Prostate gland (tissue), 2 donors: Measurements from ENCODE around the gene CEMIP. TPM values are rescaled to one million over a fixed set of nuclear protein-coding genes. Genes with fewer than 3 reads are reported as not detected.

Experiments
- DNase-seq: peaks from one replicate; pipeline ENCODE4 v3.0.0-alpha.2; 2019; ENCODE audit warnings: low spot score
- H3K27ac ChIP-seq, 2 donors: fragments of 200-600 bp; sonication (generic); 2 replicates each; pipeline ENCODE4 v1.5.1; 2017 to 2019
- H3K27me3 ChIP-seq: fragments of 200-600 bp; sonication (generic); replicated peaks from 2 replicates; pipeline ENCODE4 v1.5.1; 2019; ENCODE audit not compliant: insufficient read depth
- H3K36me3 ChIP-seq, 2 donors: fragments of 200-600 bp; sonication (generic); 1 replicate in 1 of 2; 2 replicates in 1 of 2; pipeline versions ENCODE4 v1.5.1 to v1.8.1; 2017 to 2019
- H3K4me1 ChIP-seq: fragments of 200-600 bp; sonication (generic); replicated peaks from 2 replicates; pipeline ENCODE4 v1.5.1; 2019
- H3K4me3 ChIP-seq, 2 donors: fragments of 200-600 bp; sonication (generic); 2 replicates each; pipeline ENCODE4 v1.5.1; 2017 to 2019
- H3K9me3 ChIP-seq: fragments of 200-600 bp; sonication (generic); 2 replicates; pipeline ENCODE4 v1.5.1; 2017
- POLR2A ChIP-seq: fragments of 450-650 bp; IDR thresholded peaks from one replicate; pipeline ENCODE4 v1.6.1; 2016; ENCODE audit warnings: antibody characterized with exemption, mild to moderate bottlenecking
- POLR2AphosphoS5 ChIP-seq: sonication (generic); formaldehyde crosslinking; IDR thresholded peaks from one replicate; pipeline ENCODE4 v1.6.1; 2017; ENCODE audit warnings: antibody characterized with exemption
- WGBS: methylation state at CpG from one replicate; pipeline ENCODE4 v1.1.5; 2018; 5-methylcytosine and 5-hydroxymethylcytosine counted together
- intact Hi-C: fragments of 100-400 bp; cut with DNase I; formaldehyde crosslinking; loops from one replicate; pipeline ENCODE4 v1.14.2; 2022
- total RNA-seq, 2 donors: library from RNA; depleted of rRNA; stranded (reverse); fragments of >200 nt; gene quantifications; one replicate each; pipeline ENCODE4 v1.1.0, GENCODE V29; 2016
- TF ChIP-seq, protein P1 (sequence below), 4 experiments: fragments of 200-600 bp in 2 of 4; fragments of 450-650 bp in 2 of 4; sonication (generic) in 2 of 4; IDR thresholded peaks; 1 replicate in 3 of 4; 2 replicates in 1 of 4; pipeline ENCODE4 v1.5.1; 2016 to 2019; ENCODE audit warnings: antibody characterized with exemption in 4 of 4, mild to moderate bottlenecking in 2 of 4, moderate library complexity in 2 of 4

Gene CEMIP
- total RNA-seq, 2 donors from 2014 or later: 1.6 to 13.5 TPM

DNA sequence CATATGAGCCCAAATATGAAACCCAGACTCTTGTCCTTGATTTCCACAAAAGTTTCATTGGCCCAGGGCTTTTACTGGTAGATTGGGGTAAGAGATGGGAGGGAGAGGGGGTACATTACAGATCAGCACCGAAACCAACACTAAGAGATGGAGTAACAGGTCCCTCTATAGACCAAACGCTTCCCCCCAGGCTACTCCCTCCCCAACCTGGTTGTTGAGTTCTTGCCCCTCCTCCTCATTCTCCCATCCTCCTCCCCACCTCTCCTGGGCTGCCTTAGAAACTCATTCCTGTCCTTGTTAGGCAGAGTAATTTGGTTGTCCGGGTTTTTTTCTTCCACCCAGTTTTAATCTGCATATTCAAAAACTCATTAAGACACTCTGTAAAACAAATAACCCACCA lies 136.3 kb downstream of the CEMIP start:
- intact Hi-C loops: no loop called here
- no peak for DNase-seq
- 70% methylated on average over 3 of the region's 3 CpGs for WGBS

DNA sequence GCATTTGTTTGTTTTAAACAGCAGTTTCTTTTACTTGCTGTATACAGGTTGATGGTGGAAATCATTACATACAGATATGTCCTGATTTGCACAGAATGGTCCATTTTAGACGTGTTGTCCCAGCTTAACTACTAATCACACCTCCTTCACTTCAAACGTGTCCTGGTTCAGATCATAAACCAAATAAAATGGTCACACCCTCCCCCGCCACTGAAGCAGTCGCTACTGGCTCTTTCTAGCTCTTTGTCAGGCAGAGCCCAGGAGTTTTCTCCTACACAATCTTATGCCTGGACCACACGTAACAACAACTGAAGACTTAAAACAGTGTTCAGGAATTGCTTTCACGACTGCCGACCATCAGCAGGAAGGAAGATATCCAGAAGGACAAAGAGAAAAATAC lies 136.9 kb downstream of the CEMIP start:
- TF ChIP-seq POLR2A: no peak
- TF ChIP-seq, protein P1, sequence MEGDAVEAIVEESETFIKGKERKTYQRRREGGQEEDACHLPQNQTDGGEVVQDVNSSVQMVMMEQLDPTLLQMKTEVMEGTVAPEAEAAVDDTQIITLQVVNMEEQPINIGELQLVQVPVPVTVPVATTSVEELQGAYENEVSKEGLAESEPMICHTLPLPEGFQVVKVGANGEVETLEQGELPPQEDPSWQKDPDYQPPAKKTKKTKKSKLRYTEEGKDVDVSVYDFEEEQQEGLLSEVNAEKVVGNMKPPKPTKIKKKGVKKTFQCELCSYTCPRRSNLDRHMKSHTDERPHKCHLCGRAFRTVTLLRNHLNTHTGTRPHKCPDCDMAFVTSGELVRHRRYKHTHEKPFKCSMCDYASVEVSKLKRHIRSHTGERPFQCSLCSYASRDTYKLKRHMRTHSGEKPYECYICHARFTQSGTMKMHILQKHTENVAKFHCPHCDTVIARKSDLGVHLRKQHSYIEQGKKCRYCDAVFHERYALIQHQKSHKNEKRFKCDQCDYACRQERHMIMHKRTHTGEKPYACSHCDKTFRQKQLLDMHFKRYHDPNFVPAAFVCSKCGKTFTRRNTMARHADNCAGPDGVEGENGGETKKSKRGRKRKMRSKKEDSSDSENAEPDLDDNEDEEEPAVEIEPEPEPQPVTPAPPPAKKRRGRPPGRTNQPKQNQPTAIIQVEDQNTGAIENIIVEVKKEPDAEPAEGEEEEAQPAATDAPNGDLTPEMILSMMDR (IDR thresholded peaks at IDR 0.05): no peak
- no peak for TF ChIP-seq POLR2AphosphoS5
- Histone ChIP-seq H3K4me1 (peaks cover 11% of the 10 kb centered on the region), H3K4me3 (no peak overlapping the region), H3K27ac (no peak overlapping the region), H3K9me3 (no peaks in the 10 kb centered on the region), H3K36me3 (no peaks in the 10 kb centered on the region), H3K27me3 (no peaks in the 10 kb centered on the region)
- no peak for DNase-seq
- intact Hi-C loops: no loop called here
- 61% methylated on average over 7 of the region's 7 CpGs for WGBS

More for the DNA sequence above, 136.3 kb downstream of the CEMIP start:
- Histone ChIP-seq H3K4me3 (no peak overlapping the region), H3K36me3 (no peaks in the 10 kb centered on the region), H3K4me1 (peaks cover 11% of the 10 kb centered on the region), H3K9me3 (no peaks in the 10 kb centered on the region), H3K27ac (no peak overlapping the region), H3K27me3 (no peaks in the 10 kb centered on the region)
- no peak for TF ChIP-seq POLR2AphosphoS5

DNA sequence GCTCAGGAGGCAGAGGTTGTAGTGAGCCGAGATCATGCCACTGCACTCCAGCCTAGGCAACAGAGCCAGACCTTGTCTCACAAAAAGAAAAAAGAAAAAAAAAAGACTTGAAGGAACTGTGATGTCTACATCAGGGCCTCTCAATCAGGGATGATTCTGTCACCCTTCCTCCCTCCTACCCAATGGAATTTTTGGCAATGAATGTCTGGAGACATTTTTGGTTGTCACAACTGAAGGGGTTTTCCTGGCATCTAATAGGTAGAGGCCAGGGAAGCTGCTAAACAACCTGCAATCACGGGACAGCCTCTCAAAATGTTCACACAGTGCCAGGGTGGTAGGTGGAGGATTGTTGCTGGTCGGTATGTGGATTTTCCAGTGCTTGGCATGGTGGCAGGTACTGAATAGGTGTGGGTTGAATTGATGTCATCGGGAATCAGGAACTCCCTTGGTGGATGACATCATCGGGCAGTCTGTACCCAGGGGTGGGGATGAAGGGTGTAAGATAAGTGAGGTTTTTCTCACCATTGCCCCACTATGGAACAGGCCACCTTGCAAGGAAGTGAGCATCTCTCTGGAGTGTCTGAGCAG lies 139.1 kb downstream of the CEMIP start:
- Histone ChIP-seq H3K4me1 (peaks cover 5% of the 10 kb centered on the region), H3K9me3 (no peaks in the 10 kb centered on the region), H3K36me3 (no peaks in the 10 kb centered on the region), H3K27ac (no peak overlapping the region), H3K27me3 (no peaks in the 10 kb centered on the region), H3K4me3 (no peak overlapping the region)
- TF ChIP-seq, protein P1 (IDR thresholded peaks at IDR 0.05): no peak
- TF ChIP-seq POLR2AphosphoS5: no peak
- no peak for TF ChIP-seq POLR2A
- WGBS: 90% methylated on average over 5 of the region's 5 CpGs
- intact Hi-C loops: no loop called here
- DNase-seq: no peak

DNA sequence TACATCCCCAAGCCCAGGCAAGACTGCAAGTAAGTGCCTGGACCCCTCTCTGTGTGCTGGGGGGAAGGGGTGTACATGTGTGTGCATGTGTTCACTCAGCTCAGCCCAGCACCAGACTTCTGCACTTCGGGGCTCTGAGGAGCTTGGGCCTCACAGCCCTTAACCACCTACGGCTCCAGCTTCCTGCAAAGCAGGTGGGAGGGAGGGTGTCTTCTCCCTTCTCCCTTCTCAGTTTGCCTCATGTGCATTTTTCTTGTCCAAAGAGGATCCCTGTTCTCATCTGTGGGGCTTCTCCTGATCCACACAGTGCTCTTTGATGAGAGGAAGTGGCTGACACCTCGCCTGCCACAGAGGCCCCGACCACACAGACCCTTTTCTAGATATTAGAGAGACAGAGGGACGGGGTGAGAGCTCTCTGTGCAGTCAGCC lies 141.1 kb downstream of the CEMIP start:
- no peaks in the 10 kb centered on the region for H3K36me3 ChIP-seq
- no peak overlapping the region for H3K27ac ChIP-seq
- intact Hi-C loops: no loop called here
- WGBS: 85% methylated on average over 5 of the region's 5 CpGs
- no peaks in the 10 kb centered on the region for H3K9me3 ChIP-seq
- no peak overlapping the region for H3K4me3 ChIP-seq
- no peaks in the 10 kb centered on the region for H3K27me3 ChIP-seq
- H3K4me1 ChIP-seq: no peaks in the 10 kb centered on the region
- DNase-seq: no peak
- TF ChIP-seq POLR2AphosphoS5: no peak
- TF ChIP-seq POLR2A: no peak
- TF ChIP-seq, protein P1 (IDR thresholded peaks at IDR 0.05): no peak

DNA sequence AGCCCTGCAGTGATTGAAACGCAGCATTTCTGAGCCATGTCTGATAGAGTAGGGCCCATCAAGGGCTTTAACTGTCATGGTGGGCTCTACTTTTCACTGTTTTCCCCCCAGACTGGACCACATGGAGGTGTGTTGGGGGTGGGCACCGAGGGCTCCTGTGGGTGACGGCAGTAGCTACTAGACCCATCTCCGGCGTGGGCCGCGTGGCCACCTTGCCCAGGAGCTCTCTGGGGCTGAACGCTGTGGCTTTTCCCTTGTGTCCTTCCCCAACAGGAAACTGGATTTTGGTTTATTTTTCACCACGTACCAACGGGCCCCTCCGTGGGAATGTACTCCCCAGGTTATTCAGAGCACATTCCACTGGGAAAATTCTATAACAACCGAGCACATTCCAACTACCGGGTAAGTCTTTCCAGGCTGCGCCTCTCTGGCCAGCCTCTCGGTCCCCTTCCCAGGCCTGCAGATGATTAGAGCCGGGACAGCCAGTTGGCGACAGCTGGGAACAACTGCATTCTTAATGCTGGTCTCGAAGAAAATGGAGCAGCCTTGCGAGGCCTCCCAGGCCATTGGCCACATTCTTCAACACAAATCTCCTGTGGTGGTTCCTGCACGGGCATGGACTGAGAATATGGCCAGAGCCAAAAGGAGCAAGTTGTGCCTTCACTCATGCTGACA lies 142.7 kb downstream of the CEMIP start:
- no peak for DNase-seq
- no peaks in the 10 kb centered on the region for H3K27me3 ChIP-seq
- H3K27ac ChIP-seq: no peak overlapping the region
- intact Hi-C loops: no loop called here
- no peaks in the 10 kb centered on the region for H3K4me1 ChIP-seq
- WGBS: 92% methylated on average over 20 of the region's 20 CpGs
- H3K36me3 ChIP-seq: no peaks in the 10 kb centered on the region
- no peaks in the 10 kb centered on the region for H3K9me3 ChIP-seq
- no peak for TF ChIP-seq POLR2AphosphoS5
- TF ChIP-seq, protein P1 (IDR thresholded peaks at IDR 0.05): no peak
- TF ChIP-seq POLR2A: no peak
- no peak overlapping the region for H3K4me3 ChIP-seq
